Loucy (cell line): ENCODE measurements around the gene NEK6.

Source experiments
- H2AFZ ChIP-seq: fragments of 200-600 bp; sonication (generic); 2 replicates; pipeline ENCODE4 v1.6.0; 2016; ENCODE audit warnings: antibody characterized with exemption, mild to moderate bottlenecking, low read length, moderate library complexity
- H3F3A ChIP-seq: fragments of 200-600 bp; 2 replicates; pipeline ENCODE4 v1.6.0; 2016; ENCODE audit warnings: antibody characterized with exemption, low read depth, mild to moderate bottlenecking
- H3K27me3 ChIP-seq: fragments of 200-600 bp; sonication (generic); 2 replicates; pipeline ENCODE4 v1.6.1; 2014; ENCODE audit warnings: low read length, mild to moderate bottlenecking; ENCODE audit not compliant: insufficient read depth, poor library complexity, severe bottlenecking
- H3K36me3 ChIP-seq: fragments of 200-600 bp; sonication (generic); 2 replicates; pipeline ENCODE4 v1.6.1; 2016; ENCODE audit warnings: low read length; ENCODE audit not compliant: insufficient read depth
- H3K4me1 ChIP-seq: fragments of 200-600 bp; sonication (generic); 2 replicates; pipeline ENCODE4 v1.5.1; 2014; ENCODE audit warnings: low read length, mild to moderate bottlenecking; ENCODE audit not compliant: insufficient read depth, poor library complexity, severe bottlenecking
- H3K4me2 ChIP-seq: fragments of 200-600 bp; sonication (generic); 2 replicates; pipeline ENCODE4 v1.6.0; 2014; ENCODE audit warnings: antibody characterized with exemption, low read length, low read depth, mild to moderate bottlenecking; ENCODE audit not compliant: poor library complexity, severe bottlenecking
- H3K4me3 ChIP-seq: fragments of 200-600 bp; sonication (generic); 2 replicates; pipeline ENCODE4 v1.5.1; 2014; ENCODE audit warnings: low read length, mild to moderate bottlenecking, mixed read lengths; ENCODE audit not compliant: poor library complexity, severe bottlenecking
- H3K79me2 ChIP-seq: fragments of 200-600 bp; sonication (generic); 2 replicates; pipeline ENCODE4 v1.6.1; 2014; ENCODE audit warnings: low read length; ENCODE audit not compliant: insufficient read depth
- H3K9ac ChIP-seq: fragments of 200-600 bp; sonication (generic); 2 replicates; pipeline ENCODE4 v1.6.0; 2014; ENCODE audit warnings: mild to moderate bottlenecking, low read depth, low read length, moderate library complexity; ENCODE audit not compliant: poor library complexity, severe bottlenecking
- H3K9me2 ChIP-seq: fragments of 200-600 bp; sonication (generic); replicated peaks from 2 replicates; pipeline ENCODE4 v1.6.1; 2016; ENCODE audit warnings: low read depth, low read length, mixed read lengths
- H3K9me3 ChIP-seq: fragments of 200-600 bp; sonication (generic); 2 replicates; pipeline ENCODE4 v1.6.1; 2014; ENCODE audit warnings: mild to moderate bottlenecking, antibody characterized with exemption, low read length, low read depth; ENCODE audit not compliant: insufficient read depth
- H4K20me1 ChIP-seq: fragments of 200-600 bp; sonication (generic); 2 replicates; pipeline ENCODE4 v1.6.0; 2014; ENCODE audit warnings: antibody characterized with exemption, low read length, mild to moderate bottlenecking; ENCODE audit not compliant: insufficient read depth, poor library complexity, severe bottlenecking
- CTCF ChIP-seq: fragments of 200-600 bp; sonication (generic); conservative IDR thresholded peaks from 2 replicates; pipeline ENCODE4 v1.5.1; 2014; ENCODE audit warnings: mild to moderate bottlenecking, antibody characterized with exemption, low read length
- EZH2phosphoT487 ChIP-seq: fragments of 200-600 bp; IDR thresholded peaks from 2 replicates; pipeline ENCODE4 v1.6.1; 2018; ENCODE audit warnings: antibody characterized with exemption, mild to moderate bottlenecking, moderate library complexity, borderline replicate concordance

NEK6 gene

GRCh38 chr9:124340219-124341069 lies 82.7 kb downstream of the NEK6 start:
- H3K79me2 ChIP-seq: no peaks in the 10 kb centered on the region
- no peak for TF ChIP-seq CTCF
- no peak for TF ChIP-seq EZH2phosphoT487
- H3K9me3 ChIP-seq: no peaks in the 10 kb centered on the region
- H3K27me3 ChIP-seq: no peaks in the 10 kb centered on the region
- H3K36me3 ChIP-seq: no peaks in the 10 kb centered on the region
- H3K9me2 ChIP-seq: no peaks in the 10 kb centered on the region
- no peaks in the 10 kb centered on the region for H3K4me1 ChIP-seq
- H3K4me2 ChIP-seq: no peak overlapping the region
- H3K9ac ChIP-seq: no peak overlapping the region
- H3K4me3 ChIP-seq: no peak overlapping the region
- H4K20me1 ChIP-seq: no peaks in the 10 kb centered on the region
- no peaks in the 10 kb centered on the region for H3F3A ChIP-seq
- no peak overlapping the region for H2AFZ ChIP-seq

- H3K9me3 ChIP-seq: no peaks in the 10 kb centered on the region
- H3K9me2 ChIP-seq: no peaks in the 10 kb centered on the region
- H3F3A ChIP-seq: no peaks in the 10 kb centered on the region
- no peaks in the 10 kb centered on the region for H4K20me1 ChIP-seq
- no peaks in the 10 kb centered on the region for H3K79me2 ChIP-seq
- no peak overlapping the region for H2AFZ ChIP-seq
- H3K4me2 ChIP-seq: no peak overlapping the region
- no peak overlapping the region for H3K9ac ChIP-seq
- no peak for TF ChIP-seq EZH2phosphoT487
- TF ChIP-seq CTCF: no peak
- no peak overlapping the region for H3K4me3 ChIP-seq
- no peaks in the 10 kb centered on the region for H3K4me1 ChIP-seq
- H3K27me3 ChIP-seq: no peaks in the 10 kb centered on the region
- no peaks in the 10 kb centered on the region for H3K36me3 ChIP-seq
Measured at GRCh38 chr9:124341455-124342170, 83.9 kb downstream of the NEK6 start.

- H3K27me3 ChIP-seq: no peaks in the 10 kb centered on the region
- no peaks in the 10 kb centered on the region for H3K79me2 ChIP-seq
- H3K4me1 ChIP-seq: no peaks in the 10 kb centered on the region
- no peak overlapping the region for H3K4me2 ChIP-seq
- no peak overlapping the region for H3K9ac ChIP-seq
- H4K20me1 ChIP-seq: no peaks in the 10 kb centered on the region
- H3K9me2 ChIP-seq: no peaks in the 10 kb centered on the region
- H3K9me3 ChIP-seq: no peaks in the 10 kb centered on the region
- no peak overlapping the region for H2AFZ ChIP-seq
- H3K36me3 ChIP-seq: no peaks in the 10 kb centered on the region; the same call in 1 of the 2 replicates
- H3F3A ChIP-seq: no peaks in the 10 kb centered on the region
- no peak for TF ChIP-seq EZH2phosphoT487
- no peak for TF ChIP-seq CTCF
- no peak overlapping the region for H3K4me3 ChIP-seq
Measured at GRCh38 chr9:124342402-124342775, 84.6 kb downstream of the NEK6 start.
